ENCODE measurements around the gene SFXN3.
A peak's percentile ranks its signal among the peaks of the same experiment; 100 is the strongest.

Gene SFXN3

GRCh38 chr10:101036726-101037125, 5.7 kb downstream of the SFXN3 start:
- DNase-seq: no peak

- DNase-seq: no peak
These were observed 7.5 kb downstream of the SFXN3 start for GRCh38 chr10:101038484-101038883.

- no peak for DNase-seq
These were observed 9.0 kb downstream of the SFXN3 start for GRCh38 chr10:101040061-101040460.

DNA sequence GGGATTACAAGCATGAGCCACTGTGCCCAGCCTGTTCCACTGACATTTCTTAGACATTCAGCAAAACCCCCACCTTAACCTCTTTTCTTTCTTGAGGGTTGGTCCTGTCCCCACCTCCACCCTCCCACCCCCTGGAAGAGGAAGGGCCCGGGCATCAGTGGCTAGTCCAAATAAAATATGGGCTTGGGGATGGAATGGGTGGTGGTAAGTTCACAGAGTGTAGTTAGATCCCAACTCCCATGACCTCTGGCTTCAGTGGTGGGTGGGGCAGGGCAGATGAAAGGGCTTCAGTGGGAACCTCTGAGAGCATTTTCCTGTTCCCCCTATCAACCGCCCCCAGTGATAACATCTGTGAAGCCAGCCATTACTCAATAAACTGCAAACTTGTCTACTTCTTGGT, 9.8 kb downstream of the SFXN3 start:
- no peak for DNase-seq

DNA sequence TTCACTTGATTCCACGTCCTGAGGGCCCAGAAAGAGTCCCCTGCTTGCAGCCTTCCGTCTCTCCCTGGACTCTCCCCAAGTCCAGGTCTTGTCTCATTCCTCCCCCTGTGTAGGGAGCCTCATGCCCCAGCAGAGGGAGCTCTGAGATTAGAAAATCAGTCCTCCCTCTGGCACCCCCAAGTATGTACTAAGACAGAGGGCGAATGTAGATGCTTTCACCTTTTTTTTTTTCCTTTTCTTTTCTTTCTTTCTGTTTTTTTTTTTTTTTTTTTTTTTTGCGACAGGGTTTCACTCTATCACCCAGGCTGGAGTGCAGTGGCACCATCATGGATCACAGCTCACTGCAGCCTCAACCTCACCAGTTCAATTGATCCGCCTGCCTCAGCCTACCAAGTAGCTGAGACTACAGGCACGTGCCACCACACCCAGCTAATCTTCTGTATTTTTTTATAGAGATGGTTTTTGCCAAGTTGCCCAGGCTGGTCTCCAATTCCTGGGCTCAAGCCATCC, 10.3 kb downstream of the SFXN3 start:
- DNase-seq: peak; percentile 57 to 73

DNA sequence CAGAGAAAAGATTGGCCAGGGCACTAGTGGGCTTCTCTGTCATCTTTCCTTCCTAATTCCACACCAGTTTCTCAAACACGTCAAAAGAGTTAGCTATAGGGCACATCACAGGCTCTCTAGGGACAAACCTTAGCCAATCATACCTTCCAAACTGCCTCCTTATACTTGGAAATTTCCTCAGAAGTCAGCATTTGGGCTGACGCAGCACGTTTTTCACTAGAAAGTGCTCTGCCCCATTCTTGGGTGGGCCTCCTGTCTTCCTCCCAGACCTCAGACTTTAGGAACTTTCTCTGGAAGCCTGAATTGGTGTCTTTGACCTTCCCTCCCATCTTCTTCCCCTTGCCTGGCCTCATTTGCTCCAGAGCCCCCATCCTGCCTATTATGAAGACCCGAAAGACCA, 11.1 kb downstream of the SFXN3 start:
- DNase-seq: no peak

DNA sequence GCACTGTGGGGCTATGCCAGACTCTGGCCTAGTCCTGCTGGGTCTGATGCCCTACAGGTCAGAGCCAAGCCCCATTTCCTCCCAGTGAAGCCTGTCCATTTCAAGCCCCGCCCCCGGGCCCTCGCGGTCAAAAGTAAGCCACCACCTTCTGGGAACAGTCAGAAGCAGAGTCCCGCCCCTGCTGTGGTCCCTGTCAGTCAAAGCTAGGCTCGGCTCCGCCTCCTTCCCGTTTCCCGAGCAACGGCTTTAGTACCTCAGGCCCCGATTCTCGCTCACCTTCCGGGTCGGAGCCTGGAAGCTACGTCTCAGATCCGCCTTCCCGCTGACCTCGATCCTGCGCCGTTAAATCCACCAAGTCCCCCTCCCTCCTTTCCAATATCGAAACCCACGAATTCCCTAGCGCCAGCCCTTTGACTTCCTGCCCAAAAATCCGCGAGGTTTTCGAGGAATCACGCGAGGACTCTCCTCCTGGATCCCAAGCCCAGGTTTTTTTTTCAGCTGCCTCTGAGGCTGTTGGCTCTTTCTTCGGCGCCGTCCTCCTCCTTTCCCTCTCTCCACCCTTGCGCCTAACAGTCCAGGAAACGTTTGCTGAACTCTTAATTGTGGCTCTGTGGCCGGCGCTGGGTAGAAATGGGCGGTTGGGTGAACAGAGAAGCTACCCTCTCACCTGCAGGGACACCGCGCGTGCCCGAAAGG, 11.8 kb downstream of the SFXN3 start:
- DNase-seq: peak; percentile 87 to 96

- no peak for DNase-seq
These were observed 12.3 kb downstream of the SFXN3 start for GRCh38 chr10:101043363-101043707.

DNA sequence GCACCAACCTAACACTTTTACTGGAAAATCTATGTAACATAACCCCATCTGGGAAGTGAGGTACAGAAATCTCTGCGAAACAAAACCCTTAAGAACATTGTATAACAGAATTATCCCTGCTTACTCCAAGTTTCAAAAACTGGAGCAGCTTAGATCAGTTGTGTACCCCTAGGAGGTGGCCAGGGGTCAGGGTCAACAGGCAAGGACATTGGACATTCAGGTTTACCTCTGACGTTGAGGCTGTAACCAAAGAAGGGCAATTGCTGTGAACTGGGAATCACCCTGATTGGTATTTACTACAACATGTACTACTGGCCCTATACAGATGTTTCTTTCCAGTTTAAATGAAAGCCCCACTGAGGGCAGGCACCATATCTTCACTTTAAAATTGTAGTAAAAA, 13.1 kb downstream of the SFXN3 start:
- no peak for DNase-seq

DNA sequence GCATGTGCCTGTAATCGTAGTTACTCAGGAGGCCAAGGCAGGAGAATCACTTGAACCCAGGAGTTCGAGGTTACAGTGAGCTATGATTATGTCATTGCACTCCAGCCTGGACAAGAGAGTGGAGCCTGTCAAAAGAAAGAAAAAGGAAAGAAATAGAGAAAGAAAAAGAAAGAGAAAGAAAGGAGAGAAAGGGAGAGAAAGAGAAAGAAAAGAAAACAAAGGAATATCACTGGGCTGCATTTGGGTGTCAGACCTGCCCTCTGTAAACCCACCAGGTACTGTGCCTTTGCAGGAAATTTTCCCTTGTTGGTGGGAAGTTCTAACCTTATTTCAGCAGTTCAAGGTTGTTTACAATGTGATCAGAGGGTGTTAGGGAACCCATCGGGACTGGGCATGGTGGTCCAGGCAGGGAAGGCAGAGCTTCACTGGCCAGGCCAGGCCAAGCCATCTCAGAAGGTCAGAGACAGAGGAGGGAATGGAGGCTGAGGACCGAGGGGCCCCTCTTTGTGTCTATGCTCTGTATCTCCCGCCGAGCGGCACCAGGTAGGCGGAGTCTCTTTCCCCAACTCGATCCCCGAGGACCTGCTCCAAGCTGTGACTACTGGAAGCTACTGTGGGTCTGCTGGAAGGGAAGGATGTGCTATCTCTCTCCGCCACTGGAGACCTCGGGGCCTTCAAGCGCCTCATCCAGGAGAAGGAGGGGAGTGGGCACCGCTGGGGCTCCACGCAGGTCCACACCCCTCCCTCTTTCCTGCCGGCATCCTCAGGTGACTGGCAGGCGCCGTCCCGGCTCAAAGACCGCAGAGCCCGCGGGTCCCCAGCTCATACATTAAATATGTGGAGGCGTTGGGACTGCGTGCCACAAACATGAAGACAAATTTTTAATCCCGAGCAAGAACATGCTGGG, 15.6 kb downstream of the SFXN3 start:
- peak; percentile 40 to 67 for DNase-seq

DNA sequence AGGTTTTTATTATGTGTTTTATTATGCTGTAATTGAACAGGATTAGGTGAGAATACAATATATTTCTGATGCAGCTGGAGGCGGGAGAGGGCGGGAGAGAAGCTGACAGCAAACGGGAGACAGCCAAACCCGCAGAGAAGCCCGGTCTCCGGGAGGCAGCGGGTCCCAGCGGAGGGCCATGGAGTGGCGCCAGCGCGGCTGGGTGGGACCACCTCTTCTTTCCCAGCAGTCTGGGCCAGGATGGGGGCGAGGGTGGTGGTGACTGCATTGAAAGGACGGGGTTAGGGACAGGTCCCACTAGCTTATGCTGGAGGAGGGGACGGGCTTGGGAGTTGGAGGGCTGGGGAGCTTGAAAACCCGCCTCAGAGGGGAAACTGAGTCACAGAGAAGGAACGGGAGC, 16.2 kb downstream of the SFXN3 start:
- no peak for DNase-seq

DNA sequence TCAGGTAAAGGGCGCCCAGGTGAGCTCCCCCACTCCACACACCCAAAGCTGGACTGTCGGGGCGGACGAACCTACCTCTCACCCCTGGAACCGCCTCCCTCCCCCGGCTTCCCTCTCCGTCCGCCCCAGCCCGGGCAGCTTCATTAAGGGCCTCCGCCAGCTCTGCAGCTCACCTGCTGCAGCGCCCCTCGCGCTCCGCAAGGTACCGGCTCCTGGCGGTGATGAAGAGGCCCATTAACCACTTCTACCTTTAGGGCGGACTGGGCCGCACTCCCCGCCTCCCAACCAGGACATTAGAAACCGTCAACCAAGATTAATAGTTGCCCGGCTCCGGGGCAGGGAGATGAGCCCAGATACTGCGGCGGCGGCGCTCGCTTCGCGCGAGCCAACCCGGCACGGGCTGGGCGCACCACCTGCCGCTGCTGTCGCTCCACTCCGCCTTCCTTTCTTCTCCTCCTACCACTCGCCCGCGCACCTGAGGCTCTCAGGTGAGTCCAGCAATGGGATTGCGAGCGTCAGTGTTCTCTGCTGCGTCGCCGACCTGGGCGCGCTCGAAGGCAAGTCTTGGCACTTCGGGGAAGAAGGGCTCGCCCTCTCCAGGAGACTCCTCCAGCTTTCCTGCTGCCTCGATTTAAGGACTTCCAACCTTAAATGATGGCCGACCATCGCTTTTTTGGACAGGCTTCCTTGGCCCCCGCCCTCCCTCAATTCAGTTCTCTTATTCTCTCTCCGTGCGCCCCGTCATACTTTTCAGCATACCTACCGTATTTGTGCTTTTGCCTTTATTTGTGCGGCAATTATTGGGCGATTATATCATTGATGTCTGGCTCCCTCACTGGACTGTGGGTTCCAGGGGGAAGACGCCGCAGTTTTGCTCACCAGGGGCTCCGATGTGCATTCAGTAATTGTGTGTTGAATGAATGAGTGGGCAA, 17.2 kb downstream of the SFXN3 start:
- peak; percentile 73 to 94 for DNase-seq

DNA sequence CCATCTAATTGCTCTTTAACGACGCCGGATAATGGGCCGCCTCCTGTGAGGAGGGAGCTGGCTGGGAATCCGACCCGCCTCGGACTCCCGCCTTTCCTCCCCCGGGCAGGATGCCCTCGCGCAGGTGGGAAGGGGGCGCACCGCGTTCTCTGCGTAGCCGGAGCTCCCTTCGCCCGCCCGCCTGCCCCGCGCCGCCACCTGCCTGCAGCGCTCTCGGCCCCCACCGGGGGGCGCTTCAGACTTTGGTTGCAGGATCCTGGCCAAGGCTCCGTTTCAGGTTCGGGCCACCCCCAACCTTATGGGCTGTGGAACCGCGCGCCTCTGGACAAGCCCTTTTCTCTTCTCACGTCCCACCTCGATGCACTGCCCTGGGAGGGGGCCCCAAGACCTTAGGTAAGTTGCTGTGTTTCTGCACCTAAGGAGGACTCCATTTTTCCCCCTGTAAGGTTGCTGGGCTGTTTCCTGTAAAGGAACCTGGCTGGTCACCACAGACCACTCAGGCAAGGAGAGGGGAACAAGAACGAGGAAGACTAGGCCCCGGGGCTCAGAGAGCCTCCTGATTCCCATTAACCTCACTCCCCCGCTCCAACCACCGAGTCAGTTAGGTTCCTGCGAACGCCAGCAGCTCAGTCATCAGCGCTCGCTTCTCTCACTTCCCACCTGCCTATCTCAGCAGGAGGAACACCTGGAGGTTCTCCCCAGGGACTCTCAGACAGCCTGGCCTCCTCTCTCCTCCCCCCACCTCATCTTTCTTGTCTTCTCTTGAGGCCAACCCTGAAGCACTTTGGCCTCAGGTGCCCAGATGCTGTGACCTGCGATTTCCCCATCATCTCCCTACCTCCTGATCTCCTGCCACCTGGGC, 19.4 kb downstream of the SFXN3 start:
- peak; percentile 37 to 77 for DNase-seq

DNA sequence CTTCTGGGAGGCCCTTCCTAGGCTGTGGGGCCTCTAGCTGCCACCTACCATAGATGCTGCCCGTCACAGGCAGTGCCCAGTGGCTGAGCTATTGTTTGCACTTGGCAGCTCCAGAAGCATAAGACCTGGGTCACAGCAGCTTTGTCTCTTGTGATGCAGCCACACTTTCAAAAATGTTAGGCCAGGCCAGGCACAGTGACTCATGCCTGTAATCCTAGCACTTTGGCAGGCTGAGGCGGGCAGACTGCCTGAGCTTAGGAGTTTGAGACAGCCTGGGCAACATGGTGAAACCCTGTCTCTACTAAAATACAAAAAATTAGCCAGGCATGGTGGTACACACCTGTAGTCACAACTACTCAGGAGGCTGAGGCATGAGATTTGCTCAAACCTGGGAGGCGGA, 21.3 kb downstream of the SFXN3 start:
- no peak for DNase-seq

DNA sequence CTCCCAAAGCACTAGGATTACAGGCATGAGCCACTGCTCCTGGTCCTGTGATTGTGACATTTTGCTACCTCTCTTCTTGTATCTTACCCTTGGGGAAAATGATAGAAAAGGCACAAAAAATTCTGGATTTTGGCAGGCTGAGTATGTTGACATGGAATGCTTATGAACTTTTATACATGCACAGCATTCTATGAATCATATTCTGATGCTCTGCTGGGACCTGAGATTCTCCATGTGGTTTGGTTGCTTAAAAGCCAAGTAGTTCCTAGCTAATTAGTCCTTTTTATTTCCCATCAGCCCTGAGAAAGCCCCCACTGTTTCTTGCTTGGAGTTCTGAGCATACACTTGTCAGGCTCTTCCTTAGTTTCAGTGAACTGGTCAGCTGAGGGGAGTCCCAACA, 22.5 kb downstream of the SFXN3 start:
- DNase-seq: no peak

GRCh38 chr10:101054351-101054750, 23.3 kb downstream of the SFXN3 start:
- DNase-seq: no peak

DNA sequence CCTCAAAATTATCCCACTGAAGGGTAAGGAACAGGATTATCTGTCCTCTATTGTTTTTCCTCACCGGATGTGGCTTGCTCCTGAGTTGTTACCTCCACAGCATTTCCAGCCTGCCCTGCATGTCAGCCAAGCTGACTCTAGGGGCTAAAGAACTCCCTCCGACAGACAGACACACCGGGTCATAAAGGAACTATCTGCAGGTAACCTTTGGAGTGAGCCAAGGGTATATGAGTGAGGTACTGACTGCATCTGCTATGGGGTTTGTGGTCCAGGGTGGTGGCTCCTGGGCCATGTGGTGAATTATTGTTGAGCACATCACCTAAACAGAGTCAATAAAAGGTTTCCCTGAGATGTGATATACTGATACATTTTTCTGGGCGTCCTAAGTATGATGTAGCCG, 23.8 kb downstream of the SFXN3 start:
- no peak for DNase-seq

DNA sequence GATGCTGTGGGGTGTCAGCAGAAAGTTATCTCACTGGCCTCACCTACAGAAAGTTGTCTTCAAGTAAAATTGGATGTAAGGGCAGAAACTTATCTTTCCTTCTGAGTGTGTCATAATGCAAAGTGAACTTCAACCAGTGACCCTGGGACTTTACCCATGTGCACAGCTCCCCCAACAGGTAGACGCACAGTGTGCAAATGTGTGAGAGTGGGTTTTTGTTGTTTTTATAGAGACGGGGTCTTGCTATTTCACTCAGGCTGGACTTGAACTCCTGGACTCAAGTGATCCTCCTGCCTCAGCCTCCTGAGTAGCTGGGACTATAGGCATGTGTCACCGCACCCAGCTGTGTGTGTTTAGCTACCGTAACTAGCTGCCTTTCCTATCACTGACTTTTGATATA, 24.4 kb downstream of the SFXN3 start:
- DNase-seq: no peak

DNA sequence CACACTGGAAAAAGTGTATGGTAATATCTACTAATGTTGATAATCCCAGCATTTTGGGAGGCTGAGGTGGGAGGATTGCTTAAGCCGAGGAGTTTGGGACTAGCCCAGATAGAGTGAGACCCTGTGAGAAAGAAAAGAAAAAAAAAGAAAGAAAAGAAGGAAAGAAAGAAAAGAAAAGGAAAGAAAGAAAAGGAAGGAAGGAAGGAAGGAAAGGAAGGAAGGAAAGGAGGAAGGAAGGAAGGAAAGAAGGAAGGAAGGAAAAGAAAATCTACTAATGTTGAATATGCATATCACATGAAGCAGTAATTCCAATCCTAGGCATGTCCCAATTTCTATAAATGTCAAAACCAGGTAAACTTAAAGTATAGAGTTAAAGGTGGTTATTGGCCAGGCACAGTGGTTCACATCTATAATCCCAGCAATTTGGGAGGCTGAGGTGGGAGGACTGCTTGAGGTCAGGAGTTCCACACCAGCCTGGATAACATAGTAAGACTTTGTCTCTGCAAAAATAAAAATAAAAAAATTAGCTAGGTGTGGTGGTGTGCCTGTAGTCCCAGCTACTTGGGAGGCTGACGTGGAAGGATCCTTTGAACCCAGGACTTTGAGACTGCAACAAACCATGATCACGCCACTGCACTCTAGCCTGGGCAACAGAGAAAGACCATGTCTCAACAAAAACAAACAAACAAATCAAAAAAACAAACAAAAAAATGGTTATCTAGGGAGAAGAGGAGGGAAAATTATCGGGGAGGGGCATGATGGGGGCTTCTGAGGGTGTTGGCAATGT, 25.5 kb downstream of the SFXN3 start:
- no peak for DNase-seq

DNA sequence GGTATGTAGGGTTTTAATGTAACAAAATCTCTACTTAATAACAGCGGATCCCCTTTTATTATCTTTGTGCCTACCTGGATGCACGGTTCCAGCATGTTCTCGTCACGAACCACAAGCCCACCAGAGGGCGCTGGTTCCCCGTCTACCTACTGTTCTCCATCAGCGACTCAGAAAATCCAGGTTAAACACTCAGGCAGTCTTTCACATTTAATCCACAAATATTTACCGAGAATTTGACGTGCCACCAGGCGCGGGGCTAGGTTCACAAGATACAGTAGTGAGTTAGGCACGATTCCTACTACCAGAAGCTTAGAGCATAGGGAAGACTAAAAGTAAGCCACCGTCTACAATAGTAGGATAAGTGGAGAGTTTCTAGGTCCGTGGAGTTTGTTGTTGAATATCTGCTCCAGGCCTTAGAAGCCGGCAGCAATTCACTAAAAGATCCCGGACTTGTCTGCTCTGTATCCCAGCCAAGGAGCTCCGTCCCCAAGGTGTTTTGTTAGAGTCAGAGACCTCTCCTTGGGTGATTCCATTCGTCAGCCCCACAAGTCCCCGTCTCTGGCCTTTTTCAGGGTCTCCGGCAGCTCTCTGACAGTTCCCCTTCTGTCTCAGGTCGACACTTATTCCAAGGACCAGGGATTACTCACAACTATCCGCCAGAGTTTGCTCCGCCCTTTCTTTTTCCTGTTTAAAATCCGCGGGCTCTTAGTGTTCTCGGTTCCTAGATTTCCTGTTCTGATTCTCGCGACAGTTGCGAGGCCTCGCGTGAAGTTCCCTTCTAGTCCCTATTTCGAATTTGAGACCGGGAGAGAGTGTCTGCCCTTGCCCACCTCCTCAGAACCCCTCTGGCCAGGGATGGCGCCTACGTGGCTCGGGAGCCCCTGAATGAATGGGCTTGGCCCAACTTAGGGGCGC, 29.3 kb downstream of the SFXN3 start:
- DNase-seq: peak; percentile 81 to 92

All from NCI-H526 (cell line).